ENCODE data around the gene XPNPEP2.

Gene XPNPEP2

DNA sequence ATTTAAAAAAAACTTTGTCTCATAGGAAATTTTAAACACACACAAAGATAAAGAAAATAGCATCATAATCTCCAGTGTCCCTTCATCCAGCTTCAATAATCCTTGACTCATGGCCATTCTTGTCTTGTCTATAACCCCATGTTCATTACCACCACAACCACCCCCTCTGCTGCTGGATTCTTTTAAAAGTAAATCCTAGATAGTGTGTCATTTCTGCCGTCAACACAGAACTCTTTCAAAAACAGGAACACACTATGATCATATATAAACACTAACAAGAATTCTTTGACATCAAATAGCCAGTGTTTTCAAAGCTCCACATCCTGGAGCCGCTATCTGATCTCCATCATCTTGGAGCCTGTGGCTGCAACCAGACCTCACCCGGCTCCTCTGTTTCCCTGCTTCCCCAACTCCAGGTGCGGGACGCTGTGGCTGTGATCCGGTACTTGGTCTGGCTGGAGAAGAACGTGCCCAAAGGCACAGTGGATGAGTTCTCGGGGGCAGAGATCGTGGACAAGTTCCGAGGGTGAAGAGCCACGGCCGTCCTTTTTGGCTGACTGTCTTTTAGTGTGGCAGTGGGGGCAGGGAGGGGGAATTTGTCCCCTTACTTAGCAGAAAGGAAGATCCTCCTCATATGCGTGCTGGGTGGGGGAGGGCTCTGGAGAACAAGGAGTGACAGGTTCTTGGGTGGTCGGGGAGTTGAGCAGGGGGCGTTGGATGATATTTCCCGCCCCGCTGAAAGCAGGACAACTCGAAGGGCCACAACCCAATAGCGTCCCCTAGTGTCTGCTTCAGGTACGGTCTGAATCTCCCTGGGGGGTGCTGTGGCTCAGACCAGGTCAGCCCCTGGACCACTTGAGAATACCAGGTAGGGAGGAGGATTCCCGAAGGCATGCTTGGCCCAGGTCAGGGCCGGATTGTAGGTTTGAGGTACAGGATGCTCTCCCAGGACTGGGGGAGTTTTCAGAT lies 15.6 kb downstream of the XPNPEP2 start:
- no peak for DNase-seq

GRCh38 chrX:129755779-129756650 lies 17.2 kb downstream of the XPNPEP2 start:
- DNase-seq: no peak

DNA sequence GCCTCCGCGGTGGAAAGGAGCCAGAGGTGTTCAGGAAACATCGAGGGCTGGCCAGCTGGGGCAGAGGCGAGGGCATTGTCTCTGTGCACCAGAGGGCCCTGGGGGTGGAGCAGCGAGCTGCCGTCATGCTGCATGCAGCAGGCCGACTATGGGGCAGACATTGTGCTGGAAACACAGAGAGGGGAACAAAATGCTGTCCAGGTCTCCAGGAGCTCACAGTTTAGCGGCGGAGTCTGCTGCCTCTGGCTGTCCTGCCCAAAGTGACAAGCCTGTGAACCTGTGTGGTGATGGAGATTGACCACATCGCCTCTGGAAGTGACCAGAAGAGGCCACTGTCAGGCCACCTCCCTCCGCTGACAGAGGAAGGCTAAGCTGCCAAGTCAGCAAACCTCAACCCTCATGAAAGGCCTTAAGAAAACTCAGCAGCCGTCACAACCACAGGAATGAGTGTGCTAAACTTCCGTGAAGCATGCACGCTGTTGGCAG lies 20.8 kb downstream of the XPNPEP2 start:
- DNase-seq: peak; percentile 60

DNA sequence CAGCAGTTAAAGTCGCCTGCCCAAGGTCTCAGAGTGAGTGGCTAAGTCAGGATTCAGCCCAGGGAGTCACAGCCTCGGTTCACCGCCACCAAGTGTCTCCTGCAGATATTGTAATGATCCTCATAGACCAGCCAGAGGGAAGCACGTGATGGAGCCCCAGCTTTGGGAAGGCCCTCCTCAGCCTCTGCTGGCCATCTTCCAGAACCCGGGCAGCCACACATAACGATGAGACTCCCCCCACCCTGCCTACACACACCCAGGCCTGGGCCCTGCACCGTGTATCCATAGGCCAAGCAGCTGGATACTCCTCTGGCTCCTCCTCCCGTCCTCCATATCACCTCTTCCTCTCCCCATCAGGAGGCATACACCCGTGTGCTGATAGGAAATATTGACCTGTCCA lies 21.4 kb downstream of the XPNPEP2 start:
- no peak for DNase-seq

DNA sequence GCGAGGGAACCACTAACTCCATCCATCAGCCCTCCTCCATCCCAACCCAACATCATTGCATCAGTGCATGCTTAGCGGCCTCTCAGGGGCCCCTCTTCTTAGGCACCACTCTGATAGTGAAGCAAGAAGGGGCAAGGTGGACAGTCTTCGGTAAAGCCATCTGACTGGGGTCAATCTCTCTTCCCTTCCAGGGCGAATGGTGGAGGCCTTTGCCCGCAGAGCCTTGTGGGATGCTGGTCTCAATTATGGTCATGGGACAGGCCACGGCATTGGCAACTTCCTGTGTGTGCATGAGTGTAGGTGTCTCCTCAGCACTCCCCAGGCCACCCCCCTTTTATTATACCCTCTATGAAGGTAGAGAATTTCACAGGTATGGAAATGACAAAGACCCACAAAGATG lies 22.2 kb downstream of the XPNPEP2 start:
- no peak for DNase-seq

- DNase-seq: no peak
These were observed 22.8 kb downstream of the XPNPEP2 start for GRCh38 chrX:129761596-129761995.

DNA sequence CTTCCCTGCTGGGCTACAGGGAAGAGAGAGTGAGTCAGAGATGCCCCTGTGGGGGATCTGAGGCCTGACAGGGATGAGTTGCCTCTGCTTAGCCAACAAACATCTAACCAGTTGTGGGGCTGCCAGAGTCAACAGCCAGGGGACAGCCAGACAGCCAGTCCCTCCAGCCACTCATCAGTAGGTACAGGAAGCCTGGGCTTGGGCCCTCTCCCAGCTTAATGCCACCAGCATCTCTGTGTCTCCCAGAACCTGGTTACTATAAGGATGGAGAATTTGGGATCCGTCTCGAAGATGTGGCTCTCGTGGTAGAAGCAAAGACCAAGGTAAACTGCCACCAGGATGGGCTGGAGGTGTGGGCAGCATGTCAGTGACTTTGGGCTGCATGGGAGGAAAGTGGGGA lies 23.7 kb downstream of the XPNPEP2 start:
- no peak for DNase-seq

DNA sequence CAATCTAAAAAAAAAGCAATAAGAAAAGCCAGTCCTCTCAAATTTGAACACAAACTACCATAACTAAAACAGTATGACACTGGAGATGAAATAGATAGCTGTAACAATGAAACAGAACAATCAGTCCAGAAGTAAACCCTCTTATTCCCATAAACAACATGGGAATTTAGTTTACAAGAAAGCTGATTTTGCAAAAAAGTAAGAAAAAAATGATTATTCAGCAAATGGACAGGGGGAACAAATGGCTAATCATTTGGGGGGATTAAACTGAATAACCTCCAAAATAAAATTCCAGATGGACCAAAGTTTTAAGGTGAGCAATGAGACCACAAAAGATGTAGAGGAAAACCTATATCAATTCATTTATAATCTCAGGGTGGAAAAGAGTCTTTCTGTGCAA lies 24.9 kb downstream of the XPNPEP2 start:
- no peak for DNase-seq

- no peak for DNase-seq
These were observed 29.4 kb downstream of the XPNPEP2 start for GRCh38 chrX:129768186-129768585.

GRCh38 chrX:129768586-129769466 lies 30.0 kb downstream of the XPNPEP2 start:
- no peak for DNase-seq

- no peak for DNase-seq
These were observed 30.8 kb downstream of the XPNPEP2 start for GRCh38 chrX:129769467-129770154.

DNA sequence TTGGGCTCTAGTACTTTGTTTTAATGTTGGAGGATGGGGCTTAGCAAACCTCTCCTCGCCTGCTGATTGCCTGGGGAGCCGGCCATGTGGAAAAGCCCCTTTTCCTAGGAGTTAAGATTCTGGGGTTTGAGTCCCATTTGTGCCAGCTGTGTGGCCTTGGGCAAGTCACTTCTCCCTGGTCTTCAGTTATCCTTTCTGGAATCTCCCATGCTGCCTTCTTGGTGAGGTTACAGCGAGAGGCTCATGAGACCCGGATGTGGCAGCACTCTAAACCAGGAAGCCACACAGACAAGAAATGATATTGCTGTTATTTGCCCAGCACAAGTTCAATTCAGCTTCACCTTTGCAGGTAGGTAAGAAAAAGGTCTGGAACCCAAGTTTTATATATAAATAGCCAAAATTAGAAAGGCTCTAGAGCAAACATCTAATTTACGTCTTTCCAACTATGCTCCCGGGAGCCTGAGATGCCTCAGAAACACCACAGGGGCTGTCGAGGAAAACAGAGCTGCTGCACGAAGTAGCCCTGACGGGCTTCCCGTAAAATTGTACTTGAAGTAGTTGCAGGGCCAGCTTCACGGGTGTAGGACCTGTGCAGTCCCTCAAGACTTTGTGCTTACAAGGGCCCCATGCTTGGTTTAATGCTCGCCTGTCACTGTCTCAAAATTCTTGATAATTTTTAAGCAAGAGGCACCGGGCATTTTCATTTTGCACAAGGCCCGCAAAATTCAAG lies 32.7 kb downstream of the XPNPEP2 start:
- no peak for DNase-seq

DNA sequence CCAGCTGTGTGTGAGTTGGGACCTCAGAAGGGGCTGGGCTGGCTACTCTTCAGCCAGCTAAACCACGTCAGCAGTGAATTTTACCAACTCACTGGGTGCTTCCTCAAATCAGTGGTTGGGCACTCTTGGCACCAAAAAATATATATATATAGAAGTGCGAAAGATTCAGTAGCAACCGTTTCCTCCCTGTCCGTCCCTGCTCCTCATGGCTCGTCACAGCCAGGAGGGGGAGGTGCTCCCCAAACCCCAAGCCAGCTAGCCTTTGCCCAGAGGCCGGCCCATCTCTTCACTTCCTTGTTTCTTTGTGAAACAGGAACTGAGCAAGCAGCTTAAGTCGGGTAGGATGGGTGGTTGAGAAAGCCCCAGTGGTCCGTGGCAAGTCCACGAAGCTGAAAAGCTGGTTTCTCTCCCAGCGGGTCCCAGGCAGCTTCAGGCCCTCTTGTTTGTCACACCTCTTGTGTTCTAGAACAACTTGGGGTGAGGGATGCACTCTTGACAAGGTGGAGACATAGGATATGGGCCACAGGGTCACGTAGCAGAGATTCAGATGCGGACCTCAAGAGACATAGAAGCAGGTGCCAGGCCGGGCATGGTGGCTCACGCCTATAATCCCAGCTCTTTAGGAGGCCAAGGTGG lies 34.1 kb downstream of the XPNPEP2 start:
- no peak for DNase-seq

DNA sequence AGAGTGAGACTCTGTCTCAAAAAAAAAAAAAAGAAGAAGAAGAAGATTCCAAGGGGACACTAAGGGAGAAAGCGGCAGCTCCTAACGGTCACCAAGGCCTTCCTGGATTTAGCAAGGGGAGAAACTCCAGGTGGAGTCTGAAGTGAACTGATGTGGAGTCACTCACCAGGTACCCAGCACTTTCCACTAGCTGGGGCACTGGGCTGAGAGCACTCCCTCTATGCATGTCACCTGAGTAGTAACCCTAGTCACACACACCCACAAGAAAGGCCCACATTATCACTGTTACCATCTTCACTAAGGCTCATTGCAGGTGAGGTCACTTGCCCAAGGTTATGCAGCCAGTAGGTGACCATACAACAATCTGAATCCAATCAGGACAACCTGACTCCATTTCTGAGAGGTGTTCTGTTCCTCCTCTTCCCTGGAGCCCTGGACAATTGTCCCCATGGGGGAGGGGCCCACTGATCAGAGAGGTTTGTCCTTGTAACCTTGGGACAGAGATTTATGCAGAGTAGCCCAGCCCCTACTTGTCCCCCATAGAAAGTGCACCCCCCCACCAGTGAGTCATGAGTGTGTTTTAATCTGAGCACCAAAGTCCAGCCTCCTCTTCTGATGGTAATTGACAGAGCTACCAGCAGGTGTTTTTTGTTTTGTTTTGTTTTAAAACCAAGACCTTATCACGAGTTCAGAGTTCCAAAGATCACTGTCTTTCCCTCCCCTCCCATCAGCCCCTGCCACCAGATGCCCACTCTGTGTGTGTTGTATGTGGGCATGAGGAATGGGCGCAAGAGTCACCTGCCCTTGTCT lies 35.1 kb downstream of the XPNPEP2 start:
- DNase-seq: no peak

DNA sequence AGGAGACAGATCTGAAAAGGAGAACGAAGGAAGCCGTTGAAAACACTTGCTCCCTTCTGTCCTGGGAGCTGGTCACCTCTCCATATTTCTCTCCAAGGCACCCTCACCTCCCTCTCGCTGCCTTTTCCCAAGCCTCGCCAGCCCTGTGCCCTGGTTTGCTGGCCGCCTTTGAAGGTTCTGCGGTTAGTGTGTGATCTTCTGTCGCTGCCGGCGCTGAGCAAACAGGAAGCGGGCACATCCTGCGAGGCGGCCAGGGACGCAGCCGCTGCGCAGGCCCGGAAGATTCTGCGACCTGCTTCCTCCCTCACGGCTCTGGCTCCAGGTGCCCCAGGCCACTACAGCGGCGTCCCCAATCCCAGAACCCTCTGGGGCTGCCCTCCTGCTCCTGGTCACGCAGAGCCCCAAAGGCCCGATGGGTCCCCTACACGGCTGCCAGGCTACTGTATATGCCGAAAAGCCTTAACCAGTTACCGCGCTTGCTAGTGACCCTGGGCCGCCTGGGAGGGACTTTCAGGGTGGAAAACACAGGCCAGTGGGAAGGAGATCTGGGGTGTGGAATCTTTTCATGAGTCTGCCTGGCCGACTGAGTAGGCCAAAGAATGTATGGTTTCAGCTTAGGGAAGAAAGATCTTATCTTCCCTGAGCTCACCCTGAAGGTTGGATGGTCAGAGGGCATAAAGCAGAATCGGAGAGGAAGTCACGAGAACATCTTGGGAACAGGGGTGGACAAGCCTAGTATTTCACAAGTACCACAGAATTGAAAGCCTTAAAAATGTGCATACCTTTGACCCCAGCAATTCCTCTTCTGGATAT lies 38.6 kb downstream of the XPNPEP2 start:
- no peak for DNase-seq

DNA sequence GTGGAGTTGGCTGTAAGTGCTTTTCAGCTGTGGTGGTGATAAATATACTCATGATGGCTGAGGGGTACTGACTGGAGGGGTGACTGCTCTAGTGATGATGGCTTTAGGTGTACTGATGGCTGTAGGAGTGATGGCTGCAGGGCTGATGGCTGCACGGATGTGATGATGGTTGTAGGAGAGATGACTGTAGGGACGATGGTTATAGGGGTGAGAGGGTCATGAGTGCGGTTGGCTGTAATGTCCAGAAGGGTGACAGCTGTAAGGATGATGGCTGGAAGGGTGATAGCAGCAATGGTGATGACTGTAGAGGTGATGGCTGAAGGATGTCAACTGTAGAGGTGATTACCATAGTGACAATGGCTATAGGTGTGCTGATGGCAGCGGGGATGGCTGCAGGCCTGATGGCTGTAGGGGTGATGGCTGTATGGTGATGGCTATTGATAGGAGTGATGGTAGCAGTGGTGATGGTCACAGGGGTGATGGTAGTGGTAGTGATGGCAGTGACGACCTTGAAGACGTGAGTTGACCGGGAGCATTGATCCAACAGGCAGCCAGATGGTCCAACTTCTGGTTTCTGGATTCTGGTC lies 40.4 kb downstream of the XPNPEP2 start:
- no peak for DNase-seq

DNA sequence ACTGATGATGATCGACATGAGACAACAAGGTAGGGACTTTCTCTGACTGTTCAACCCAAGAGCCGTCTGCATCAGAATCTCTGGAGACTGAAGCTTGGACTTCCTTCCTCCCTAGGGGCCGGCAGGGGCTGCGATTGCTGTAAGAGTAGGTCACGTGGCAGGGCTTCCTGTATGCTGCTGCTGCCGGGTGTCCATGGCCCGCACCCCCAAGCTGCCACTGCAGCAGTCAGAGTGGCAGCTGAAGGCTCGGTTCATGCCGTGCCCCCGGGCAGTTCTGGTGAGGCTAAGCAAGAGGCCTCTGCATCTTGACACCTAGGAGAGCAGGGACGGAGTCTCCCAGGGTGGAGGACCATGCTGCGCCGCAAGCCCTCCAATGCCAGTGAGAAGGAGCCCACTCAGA lies 41.0 kb downstream of the XPNPEP2 start, which contains the start of gene SASH3:
SASH3 (plus strand) TSS at position 203 of the 400 bp plus-strand sequence; CDS start at position 352, 149 bp downstream.
- DNase-seq: no peak

DNA sequence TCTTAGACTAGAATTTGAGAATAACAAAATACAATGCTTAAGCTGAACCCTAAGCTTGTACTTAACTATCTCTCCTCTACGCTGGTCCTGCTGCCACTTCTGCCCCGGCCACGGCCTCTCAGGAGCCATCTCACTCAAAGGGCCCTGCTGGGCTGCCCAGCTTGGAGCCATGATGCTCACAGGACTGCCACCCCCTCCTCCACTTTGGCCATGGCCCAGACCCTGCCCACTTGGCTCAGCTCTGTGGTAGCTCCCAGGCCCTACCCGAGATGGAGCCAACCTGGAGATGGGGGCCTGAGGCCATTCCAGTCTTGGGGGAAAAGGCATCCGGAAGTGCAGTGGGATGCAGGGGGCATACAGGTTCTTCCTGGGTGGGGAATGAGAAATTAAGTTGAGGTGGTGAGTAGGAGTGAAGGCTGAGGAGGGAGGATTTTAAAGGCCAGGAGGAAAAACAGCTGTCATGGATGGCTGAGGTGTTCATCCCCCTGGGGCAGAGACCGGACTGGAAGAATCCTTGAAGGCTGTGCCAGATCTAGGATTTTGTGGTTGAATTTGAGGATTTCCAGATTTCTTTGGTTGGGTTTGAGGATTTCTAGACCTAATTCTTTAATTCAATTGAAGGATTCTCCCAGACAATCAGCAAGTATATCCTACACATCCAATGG lies 41.8 kb downstream of the XPNPEP2 start:
- no peak for DNase-seq
